Measurements from ENCODE around the gene XG. TPM values are rescaled to one million over a fixed set of nuclear protein-coding genes. Genes with fewer than 3 reads are reported as not detected.

XG gene
- polyA plus RNA-seq: not detected in 2 replicates

GRCh38 chrX:2751874-2752300 lies at the start of gene XG:
Gene XG, plus strand, starts transcription at chrX:2752040. Its CDS starts 235 bp downstream, at chrX:2752275.

GRCh38 chrX:2828344-2828958 lies 76.6 kb downstream of the XG start, which contains the start of gene GYG2:
Gene GYG2, plus strand, starts transcription at chrX:2828930. Its CDS starts 1,259 bp downstream, at chrX:2830189.

Other genes starting within 250 kb of the XG start
- gene CD99, start 60.7 kb upstream of the XG start, polyA plus RNA-seq: 8.3 and 10.1 TPM in 2 replicates
- gene GYG2, start 76.9 kb downstream of the XG start, polyA plus RNA-seq: 0.52 and 1.8 TPM in 2 replicates
- gene ARSD, start 177.3 kb downstream of the XG start, polyA plus RNA-seq: 1.5 and 7.0 TPM in 2 replicates

Data from Purkinje cell (primary cell).